ENCODE measurements around the gene DSCAML1.

DSCAML1 gene

DNA sequence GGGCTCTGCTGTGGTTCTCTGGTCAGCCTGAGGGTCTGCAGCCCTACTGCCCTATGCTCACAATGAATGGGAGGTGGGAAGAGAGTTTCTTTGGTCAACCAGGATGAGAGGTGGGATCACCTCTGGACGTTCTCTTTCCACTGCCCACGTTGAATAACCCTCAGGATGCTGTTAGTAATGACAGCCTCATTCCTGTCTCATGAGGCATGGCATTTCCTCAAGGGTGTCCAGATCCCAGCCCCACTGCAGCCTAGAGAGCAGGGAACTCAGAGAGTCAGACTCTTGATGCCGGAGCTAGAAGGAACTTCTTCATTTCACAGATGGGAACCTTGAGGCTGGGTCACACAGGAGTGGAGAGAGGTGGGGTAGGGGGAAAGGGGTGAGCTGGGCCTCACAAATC is 273.3 kb downstream of the DSCAML1 start:
- DNase-seq (ENCODE audit: low read depth, low spot score): no peak

DNA sequence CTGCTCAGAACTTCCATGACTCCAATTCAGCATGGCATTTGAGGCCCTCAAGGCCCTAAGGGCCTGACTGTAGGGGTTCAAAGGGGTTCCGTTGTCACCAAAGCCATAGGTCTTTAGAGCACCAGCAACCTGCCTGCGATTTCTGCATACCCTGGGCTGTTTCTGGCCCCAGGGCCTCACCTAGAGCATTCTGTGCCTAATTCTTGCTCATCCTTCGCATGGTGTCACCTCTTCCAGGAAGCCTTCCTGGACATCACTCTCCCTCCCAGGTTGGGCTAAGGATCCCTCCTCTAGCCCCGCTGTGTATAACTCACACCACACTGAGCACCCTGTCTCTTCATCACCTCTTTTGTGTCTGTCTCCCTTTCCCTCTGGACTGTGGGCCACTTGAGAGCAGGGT is 275.0 kb downstream of the DSCAML1 start:
- no peak for DNase-seq (ENCODE audit: low read depth, low spot score)

DNA sequence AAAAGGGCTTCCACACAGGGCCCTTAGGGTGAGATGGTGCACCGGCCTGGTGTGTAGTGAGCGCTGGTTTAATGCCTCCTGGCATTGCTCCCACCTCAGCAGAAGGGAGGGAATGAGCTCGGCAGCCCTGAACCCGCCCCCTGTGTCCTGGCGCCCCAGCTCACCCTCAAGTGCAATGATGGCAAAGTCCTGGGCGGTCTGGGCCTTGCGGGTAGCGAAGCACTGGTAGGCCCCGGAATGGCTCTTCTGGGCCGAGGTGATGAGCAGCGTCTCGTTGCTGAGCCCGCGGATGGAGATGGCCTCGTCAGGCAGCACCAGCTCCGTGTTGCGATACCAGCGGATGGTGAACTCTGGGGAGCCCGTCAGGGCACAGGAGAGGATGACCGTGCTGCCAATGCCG is 276.1 kb downstream of the DSCAML1 start:
- DNase-seq (ENCODE audit: low read depth, low spot score): no peak

DNA sequence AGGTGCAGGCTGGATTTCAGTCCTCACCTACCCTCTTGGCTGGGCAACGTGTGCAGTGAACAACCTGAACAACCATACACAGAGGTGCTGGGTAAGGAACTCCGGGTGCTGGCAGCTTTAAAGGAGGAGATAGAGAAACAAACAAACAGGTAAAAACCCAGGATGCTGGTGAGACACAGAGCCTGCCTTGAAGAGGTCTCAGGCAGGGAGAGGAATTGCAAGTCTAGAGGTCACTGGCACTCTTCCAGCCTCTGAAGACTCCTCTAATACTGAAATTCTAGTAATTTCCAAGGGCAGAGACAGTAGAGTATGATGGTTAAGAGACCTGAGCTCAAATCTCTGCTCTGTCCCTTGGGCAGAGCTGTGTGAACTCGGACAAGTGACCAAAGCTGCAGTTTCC is 276.8 kb downstream of the DSCAML1 start:
- DNase-seq (ENCODE audit: low read depth, low spot score): no peak

DNA sequence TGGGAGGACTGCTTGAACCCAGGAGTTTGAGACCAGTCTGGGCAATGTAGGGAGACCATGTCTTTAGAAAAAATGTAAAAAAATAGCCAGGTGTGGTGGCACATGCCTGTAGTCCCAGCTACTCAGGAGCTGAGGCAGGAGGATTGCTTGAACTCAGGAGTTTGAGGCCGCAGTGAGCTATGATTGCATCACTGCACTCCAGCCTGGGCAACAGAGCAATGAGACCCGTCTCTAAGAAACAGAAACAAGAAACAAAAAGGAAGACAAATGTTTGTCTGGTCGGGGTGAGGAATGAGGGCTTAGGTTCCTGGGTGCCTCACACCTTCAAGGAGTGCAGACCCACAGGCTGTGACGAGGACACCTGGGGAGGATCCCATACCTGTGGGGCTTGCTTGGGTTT is 277.4 kb downstream of the DSCAML1 start:
- DNase-seq (ENCODE audit: low read depth, low spot score): no peak

DNA sequence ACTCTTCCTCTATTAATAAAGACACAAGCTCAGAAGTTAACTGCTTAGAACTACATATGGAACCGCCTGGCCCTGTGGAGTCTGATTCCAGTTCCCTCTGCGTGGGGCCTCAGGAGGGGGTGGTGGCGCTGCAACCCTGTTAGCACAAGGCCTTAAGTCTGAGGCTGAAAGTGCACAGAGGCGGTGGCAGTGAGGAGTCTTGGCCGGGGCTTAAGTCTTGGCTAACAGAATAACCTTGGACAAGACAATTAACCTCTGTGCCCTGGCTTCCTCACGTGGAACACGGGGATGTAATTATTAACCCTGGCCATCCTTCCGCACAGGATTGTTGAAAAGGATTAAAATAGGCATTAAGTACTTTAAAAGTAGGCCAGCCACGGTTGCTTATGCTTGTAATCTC is 277.8 kb downstream of the DSCAML1 start:
- DNase-seq (ENCODE audit: low read depth, low spot score): no peak

DNA sequence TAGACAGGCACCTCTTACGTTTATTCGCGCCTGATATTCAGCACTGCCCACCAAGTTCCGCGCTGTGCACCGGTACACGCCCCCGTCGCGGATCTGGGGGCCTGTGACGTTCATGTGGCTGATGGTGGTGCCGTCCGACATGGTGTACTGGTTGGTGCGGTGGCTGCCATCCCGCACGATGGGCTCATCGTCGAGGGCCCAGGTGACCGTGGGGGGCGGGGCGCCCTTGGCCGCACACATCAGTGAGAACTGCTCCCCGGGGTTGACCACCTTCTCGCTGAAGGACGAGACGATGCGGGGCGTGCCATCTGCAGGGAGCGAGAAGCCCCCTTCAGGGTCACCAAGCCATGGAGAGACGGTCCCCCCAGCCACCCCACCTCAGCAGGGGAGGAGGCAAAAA is 278.6 kb downstream of the DSCAML1 start:
- DNase-seq (ENCODE audit: low read depth, low spot score): no peak

DNA sequence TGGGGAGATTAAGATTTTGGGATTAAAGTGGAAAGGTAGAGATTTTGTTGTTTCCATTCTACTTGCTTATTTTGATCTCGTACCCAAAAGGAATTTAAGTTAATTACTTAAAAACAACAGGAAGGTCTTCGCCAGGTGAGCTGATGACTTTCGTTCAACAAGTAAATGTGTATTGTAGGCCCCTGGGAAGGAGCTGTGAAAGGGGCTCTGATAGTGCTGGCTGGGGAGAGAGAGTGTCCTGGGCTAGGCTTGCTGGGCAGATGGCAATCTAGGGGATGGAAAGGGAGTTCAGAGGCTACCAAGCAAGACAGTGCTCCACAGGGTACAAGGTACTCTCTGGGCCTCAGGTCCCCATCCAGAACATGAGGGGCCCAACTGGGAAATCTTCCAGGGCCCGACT is 279.9 kb downstream of the DSCAML1 start:
- DNase-seq (ENCODE audit: low read depth, low spot score): no peak

DNA sequence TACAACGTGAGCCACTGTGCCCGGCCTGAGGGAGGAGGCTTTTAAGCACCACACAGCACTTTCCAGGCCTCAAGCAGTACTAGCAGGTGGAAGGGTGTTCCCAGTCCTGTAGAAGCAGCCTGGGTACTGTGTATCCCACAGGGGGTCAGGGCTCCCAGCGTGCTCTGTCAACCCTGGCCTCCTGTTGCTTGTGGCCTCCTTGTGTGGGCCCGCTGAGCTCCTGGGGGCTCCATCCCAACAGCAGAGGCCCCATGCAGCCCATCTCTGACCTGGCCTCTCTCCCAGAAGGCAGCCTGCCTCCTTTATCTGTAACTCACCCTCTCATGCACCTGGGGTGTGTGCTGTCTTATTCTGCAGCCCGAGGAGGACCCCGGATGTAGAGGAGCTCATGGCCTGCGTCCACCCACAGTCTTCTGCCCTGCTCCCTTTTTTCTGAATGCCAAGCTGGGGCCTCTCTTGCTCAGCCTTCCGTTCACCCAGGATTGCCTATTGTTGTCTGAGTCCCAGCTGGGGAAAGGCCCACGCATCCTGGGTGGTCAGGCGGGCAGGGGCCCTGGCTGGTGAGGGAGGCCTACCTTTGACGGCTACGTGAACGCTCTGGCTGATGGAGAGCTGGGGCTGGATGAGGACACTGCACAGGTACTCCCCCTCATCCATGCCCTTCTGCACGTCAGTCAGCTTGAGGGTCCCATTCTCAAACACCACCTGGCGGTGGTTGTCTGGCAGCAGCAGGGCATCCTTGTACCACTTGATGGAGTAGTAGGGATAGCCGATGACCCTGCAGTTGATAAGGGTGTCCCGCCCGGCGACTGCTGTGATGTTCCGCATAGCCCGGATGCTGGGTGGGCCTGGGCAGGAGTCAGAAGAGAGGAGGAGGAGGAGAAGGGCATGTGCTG is 280.9 kb downstream of the DSCAML1 start:
- DNase-seq (ENCODE audit: low read depth, low spot score): no peak

DNA sequence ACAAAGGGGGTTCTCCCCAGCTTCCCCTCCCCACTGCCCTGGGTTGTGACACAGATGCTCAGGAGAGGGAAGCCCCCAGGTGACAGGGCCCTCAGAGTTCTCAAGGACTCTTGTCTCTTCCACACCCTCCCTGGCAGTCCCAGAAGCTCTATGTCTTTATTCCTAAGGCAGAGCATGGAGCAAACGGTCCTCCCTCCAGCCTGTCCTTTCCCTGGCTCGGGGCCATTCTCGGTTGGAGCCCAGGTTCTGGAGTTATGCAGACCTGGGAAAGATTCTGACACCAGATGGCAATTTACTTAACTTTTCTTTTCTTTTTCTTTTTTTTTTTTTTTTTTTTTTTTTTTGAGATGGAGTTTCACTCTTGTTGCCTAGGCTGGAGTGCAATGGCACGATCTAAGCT is 282.8 kb downstream of the DSCAML1 start:
- no peak for DNase-seq (ENCODE audit: low read depth, low spot score)

DNA sequence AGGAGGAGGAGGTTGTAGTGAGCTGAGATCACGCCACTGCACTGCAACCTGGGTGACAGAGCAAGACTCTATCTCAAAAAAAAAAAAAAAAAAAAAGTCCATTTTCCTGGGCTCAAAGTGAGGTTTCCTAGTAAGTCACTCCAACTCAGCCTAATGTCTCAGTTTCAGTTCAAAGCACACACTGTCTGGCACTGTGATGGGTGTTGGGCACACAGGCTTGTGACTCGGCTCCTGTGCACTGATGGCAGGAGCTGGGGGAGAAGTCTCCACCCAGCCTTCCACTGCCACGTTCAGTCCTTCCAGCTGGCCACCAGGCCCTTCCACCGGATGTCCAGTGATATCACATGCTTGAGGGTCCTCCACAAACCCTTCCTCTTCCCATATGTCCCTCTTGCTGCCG is 283.4 kb downstream of the DSCAML1 start:
- DNase-seq (ENCODE audit: low read depth, low spot score): no peak

DNA sequence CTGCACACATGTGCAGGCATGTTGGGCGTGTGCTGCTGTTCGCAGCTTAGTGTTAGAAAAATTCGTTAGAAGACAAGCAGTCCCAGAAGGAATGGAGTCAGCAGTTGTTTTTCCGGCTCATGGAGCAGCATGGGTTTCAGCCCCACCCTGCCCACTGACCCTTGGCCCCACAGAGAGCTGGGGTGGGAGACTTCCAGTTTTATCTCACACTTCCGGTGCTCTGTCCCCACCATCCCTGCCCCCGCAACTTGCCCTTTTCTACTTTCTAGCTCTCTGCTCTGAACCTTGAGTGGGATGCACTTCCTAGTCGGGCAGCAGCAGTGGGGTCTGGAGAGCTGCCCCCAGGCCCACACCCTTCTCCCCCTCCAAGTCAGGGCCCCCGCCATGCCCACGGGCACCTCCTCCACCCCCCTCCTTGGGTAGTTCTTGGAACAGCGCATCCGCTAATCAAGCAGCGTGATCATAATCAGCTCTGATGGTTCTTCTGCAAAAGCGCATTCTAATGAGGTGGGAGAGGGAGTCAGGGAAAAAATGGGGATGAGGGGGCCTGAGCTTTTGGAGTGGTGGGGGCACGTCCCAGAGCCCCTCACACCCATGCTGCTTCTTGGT is 285.0 kb downstream of the DSCAML1 start:
- no peak for DNase-seq (ENCODE audit: low read depth, low spot score)

DNA sequence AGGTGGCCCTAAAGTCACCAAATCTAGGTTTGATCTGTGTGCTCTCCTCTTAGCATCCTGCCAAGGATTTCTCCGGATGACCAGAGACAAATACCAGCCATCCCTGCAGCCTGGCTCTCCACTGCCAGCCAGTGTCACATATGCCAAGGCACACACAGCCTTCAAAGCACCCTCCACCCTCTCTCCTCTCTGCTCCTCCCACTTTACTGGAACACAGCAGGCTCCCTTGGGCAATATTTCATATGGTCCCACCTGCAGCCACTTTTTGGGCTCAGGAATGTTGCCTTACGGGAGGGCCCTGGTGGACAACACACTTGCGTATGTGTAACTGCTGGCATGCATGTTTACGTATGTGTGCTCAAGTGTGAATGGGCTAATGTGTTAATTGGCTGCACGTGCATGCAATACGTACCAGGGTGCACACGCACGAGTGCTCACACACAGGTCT is 285.5 kb downstream of the DSCAML1 start:
- no peak for DNase-seq (ENCODE audit: low read depth, low spot score)

DNA sequence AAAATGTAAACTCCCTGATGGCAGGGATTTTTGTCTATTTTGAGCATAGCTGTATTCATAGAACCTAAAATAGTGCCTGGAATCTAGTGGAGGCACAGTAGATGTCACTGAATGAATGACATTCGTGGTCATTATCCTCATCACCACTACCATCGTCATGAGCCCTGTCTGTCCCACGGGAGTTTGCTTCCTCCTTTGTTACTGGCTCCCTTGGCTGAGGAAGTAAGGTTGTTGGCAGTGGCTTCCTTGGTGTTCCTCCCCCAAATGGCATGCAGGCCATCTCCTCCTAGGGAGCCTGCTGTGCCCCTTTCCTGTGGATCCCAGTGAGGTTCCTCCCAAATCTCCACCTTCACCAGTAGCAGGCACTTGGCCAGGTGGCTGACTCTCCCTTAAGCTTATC is 286.4 kb downstream of the DSCAML1 start:
- no peak for DNase-seq (ENCODE audit: low read depth, low spot score)

DNA sequence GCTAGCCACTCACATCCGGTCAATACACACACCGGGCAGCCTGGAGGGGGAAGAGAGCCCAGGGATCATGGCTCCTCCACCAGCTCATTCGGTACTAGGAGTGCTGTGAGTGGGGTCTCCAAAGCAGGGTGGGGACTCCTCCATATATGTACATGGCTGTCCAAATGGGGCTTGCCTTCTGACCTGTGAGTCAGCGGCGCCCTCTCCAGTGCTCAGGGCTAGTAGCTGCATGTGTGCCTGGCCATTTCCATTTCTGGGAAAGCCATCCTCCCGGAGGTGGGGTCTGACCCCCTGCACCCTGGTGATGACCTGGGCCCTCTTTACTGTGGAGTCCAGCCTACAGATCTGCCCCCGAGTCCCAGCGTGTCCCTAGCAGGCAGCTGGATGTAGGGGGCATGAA is 287.5 kb downstream of the DSCAML1 start:
- no peak for DNase-seq (ENCODE audit: low read depth, low spot score)

DNA sequence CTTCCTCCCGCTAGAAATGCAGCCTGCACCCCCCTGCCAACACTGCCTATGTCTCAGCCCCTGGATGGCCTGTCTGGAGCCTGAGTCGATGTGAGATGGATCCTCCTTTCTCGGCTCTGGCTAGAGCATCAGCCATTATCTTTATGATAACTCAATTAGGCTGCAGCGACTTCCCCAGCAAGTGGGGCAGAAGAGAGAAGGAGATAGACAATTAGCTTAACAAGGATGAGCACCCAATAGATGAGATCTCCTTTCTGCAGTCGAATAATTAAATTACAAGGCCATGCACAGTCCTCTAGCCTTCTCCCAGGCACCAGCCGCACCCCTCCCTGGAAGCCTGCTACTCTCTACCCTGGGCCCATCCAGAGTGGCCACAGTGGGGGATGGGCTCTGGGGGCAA is 290.0 kb downstream of the DSCAML1 start:
- no peak for DNase-seq (ENCODE audit: low read depth, low spot score)

DNA sequence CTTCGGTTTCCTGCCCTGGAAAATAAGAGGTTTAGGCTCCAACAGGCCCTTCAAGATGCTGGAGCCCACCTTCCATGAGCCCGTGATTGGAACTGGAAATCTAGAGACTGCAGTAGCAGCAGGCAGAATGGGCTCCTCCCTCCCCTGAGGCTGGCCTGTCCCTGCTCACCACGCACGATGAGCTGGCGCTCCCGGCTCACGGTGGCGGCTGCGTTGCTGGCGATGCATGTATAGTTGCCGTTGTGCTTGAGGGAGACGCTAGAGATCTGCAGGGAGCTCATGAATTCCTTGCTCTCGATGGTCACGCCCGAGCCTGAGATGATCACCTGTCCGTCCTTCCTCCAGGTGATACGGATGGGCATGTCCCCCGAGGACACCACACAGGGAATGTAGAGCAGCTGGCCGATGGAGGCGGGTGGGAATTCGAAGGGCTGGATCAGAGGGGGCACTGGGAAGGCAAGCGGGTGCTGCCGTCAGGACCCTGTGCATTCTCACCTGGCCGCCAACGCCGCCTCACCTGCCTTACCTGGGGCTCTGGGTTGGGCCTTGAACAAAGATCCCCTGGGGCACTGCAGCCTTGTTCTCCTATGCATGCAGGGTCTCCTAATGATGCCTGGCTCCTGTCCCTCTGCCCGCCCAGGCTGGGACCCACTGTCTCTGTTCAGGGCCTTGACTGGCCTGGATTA is 291.6 kb downstream of the DSCAML1 start:
- no peak for DNase-seq (ENCODE audit: low read depth, low spot score)

DNA sequence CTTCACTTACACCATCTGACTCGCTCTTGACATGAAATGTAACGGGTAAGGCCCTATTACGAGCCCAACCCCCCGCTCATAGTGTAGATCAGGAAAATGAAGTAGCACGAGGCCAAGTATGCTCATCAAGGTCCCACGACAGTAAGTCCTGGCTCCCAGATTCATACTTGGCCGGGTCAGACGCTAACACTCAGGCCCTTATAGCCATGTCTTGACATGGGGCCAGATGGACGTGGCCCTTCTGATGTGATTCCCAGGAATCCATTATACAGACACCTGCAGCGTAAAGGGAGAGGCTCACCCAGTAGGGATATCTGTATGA is 294.3 kb downstream of the DSCAML1 start:
- DNase-seq (ENCODE audit: low read depth, low spot score): no peak

DNA sequence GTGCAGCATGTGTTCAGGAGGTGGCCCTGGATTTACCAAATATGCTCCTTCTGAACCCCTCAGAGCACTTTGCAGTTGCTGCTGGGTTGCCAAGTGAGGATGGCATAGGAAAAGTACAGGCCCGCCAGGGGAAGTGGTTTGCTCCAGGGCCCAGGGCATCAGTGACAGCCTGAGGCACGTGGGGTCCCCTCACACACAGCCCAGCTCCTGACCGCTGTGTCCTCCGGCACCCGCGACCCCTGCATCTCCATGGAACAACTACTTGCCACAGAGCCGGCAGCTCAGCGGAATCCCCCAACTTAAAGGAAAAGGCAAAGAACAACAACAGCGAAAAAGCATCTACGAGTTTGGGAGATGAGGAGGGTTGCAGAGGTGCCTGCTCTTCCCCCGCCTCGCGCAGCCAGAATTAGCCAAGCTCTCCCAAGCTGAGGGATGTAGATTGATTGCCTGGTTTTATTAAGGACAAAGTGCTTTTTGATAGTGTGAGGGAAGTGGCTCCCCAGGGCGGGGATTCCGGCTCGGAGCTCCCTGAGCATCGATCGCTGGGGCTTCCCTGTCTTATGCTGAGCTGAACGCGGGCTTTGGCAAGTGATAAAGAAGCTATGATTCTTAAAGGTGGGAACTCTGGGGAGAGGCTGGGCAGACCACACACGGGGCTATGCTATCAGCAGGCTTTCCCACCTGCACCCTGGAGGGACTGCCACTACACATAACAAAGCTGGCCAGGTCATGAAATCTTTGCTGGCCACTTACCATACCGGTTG is 294.8 kb downstream of the DSCAML1 start:
- DNase-seq (ENCODE audit: low read depth, low spot score): no peak

DNA sequence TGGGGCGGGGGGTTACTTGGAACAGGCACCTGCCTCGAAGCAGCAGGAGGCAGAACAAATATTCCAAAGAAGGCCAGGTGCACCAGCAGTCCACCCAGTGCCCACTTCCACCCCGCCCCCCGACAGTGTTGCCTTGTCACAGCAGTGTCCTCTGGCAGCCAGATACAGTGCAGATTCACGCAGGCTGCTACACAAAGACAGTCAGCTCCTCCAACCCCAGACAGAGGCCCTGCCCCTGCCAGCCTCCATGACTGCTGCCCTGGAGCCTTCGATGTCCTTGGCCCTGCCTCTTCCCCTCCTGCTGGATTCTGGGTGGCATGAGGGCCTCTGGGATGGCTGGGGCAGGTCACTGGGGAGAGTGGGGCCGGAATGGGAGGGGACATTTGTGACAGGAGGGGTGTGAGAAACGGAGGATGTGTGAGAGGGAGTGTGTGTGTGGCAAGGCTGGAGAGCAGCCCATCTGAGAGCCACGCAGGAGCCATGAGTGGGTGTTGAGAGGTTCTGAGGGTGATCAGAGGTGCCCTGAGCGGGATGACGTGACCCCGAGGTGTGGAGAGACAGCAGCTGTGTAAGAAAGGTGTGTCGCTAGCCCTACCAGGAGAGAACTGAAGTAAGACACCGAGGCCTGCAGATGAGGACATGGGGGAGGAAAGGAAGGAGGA is 295.6 kb downstream of the DSCAML1 start:
- no peak for DNase-seq (ENCODE audit: low read depth, low spot score)

DNA sequence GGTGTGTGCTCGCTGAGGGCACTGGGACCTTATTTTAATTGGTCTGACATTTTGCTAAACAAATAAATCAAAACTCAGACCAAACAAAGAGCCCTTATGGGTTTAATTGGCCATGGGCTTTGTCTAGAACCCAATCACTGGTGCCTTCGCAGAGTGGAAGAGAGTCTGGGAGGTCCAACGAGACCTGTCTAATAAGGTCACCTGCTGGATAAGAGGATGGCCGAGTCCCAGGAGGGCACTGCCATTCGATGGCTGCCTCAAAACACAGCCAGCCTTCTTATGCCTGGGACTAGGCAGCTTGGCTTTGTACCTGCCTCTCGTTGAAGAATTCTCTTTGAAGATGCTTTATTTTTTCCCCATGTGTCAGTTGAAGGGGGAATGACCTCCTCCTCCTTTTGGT is 298.2 kb downstream of the DSCAML1 start:
- DNase-seq (ENCODE audit: low read depth, low spot score): no peak

Measured in activated CD4-positive, CD25-positive, alpha-beta regulatory T cell treated with anti-CD3 and anti-CD28 coated beads, Interleukin-2, amount 50 U/mL, for 16 hours (primary cell).